IMR-90 (cell line): ENCODE data around the gene NR4A3. TPM values are rescaled to one million over a fixed set of nuclear protein-coding genes. Genes with fewer than 3 reads are reported as not detected.

ENCODE experiments used
- ATAC-seq: fragments of 200-7000 bp; cut with Tn5 transposase; 2 replicates; pipeline ENCODE4 v1.9.1; 2020; ENCODE audit warnings: low read depth, mild to moderate bottlenecking, moderate library complexity
- BruUV-seq: library from RNA; stranded (reverse); fragments of 400-500 nt; replicated peaks from 2 replicates; lab custom pipeline; 2021; lab: Mats Ljungman, UMichigan
- CTCF ChIA-PET: fragments of 300-600 bp; formaldehyde crosslinking; extraction: SDS; loops from one replicate; lab custom pipeline; 2021; ENCODE audit warnings: antibody characterized with exemption; lab: Yijun Ruan, JAX
- POLR2A ChIA-PET: fragments of 300-600 bp; sonication (Branson Sonifier 250); formaldehyde crosslinking; loops from one replicate; lab custom pipeline; 2022; ENCODE audit warnings: antibody characterized with exemption; ENCODE audit not compliant: unreplicated experiment; lab: Charles Lee
- DNase-seq: peaks from one replicate; pipeline ENCODE4 v3.0.0; 2013
- H2AFZ ChIP-seq: replicated peaks from 2 replicates; pipeline ENCODE3; 2013; ENCODE audit warnings: low read length, mild to moderate bottlenecking; ENCODE audit not compliant: poor library complexity
- H2AK5ac ChIP-seq: 2 replicates; pipeline ENCODE4 v1.6.1; 2013; ENCODE audit warnings: low read depth, low read length, inconsistent platforms
- H2AK9ac ChIP-seq: replicated peaks from 2 replicates; pipeline ENCODE3; 2013; ENCODE audit warnings: mild to moderate bottlenecking, low read depth, low read length, moderate library complexity; ENCODE audit not compliant: poor library complexity
- H2BK120ac ChIP-seq: 2 replicates; pipeline ENCODE4 v1.6.1; 2013; ENCODE audit warnings: low read depth, low read length, inconsistent platforms
- H2BK15ac ChIP-seq: 3 replicates; pipeline ENCODE4 v1.6.1; 2013; ENCODE audit warnings: low read depth, low read length, inconsistent platforms
- H2BK20ac ChIP-seq: 2 replicates; pipeline ENCODE4 v1.6.1; 2013; ENCODE audit warnings: low read depth, mild to moderate bottlenecking, inconsistent platforms, low read length, moderate library complexity
- H2BK5ac ChIP-seq: 2 replicates; pipeline ENCODE4 v1.6.1; 2013; ENCODE audit warnings: mild to moderate bottlenecking, low read depth, low read length, inconsistent platforms; ENCODE audit not compliant: poor library complexity, severe bottlenecking
- H3K14ac ChIP-seq: replicated peaks from 2 replicates; pipeline ENCODE4 v1.6.1; 2013; ENCODE audit warnings: low read depth, low read length, inconsistent platforms
- H3K18ac ChIP-seq: 2 replicates; pipeline ENCODE4 v1.6.1; 2013; ENCODE audit warnings: low read depth, low read length, control low read depth
- H3K23ac ChIP-seq: 2 replicates; pipeline ENCODE4 v1.6.1; 2013; ENCODE audit warnings: low read depth, low read length, inconsistent platforms
- H3K27ac ChIP-seq: 2 replicates; pipeline ENCODE4 v1.5.1; 2013; ENCODE audit warnings: mild to moderate bottlenecking, control low read depth, low read length; ENCODE audit not compliant: insufficient read depth
- H3K27me3 ChIP-seq: 2 replicates; pipeline ENCODE4 v1.6.1; 2013; ENCODE audit warnings: low read length; ENCODE audit not compliant: control insufficient read depth, insufficient read depth
- H3K36me3 ChIP-seq: 2 replicates; pipeline ENCODE4 v1.6.1; 2013; ENCODE audit warnings: low read length, mixed read lengths; ENCODE audit not compliant: control insufficient read depth, insufficient read depth
- H3K4ac ChIP-seq: 2 replicates; pipeline ENCODE4 v1.6.1; 2013; ENCODE audit warnings: low read depth, low read length, inconsistent platforms
- H3K4me1 ChIP-seq: 2 replicates; pipeline ENCODE4 v1.6.1; 2013; ENCODE audit warnings: low read length, mixed read lengths; ENCODE audit not compliant: control insufficient read depth, insufficient read depth
- H3K4me2 ChIP-seq: 2 replicates; pipeline ENCODE4 v1.6.1; 2013; ENCODE audit warnings: low read depth, mild to moderate bottlenecking, control low read depth, low read length, moderate library complexity
- H3K4me3 ChIP-seq: 2 replicates; pipeline ENCODE4 v1.5.1; 2013; ENCODE audit warnings: low read depth, mild to moderate bottlenecking, control low read depth, low read length, moderate library complexity; ENCODE audit not compliant: insufficient read depth
- H3K56ac ChIP-seq: 2 replicates; pipeline ENCODE4 v1.6.1; 2013; ENCODE audit warnings: low read length, inconsistent platforms; ENCODE audit not compliant: insufficient read depth; ENCODE audit errors: extremely low read depth
- H3K79me1 ChIP-seq, 2 experiments: 2 replicates each; pipeline ENCODE4 v1.6.1; 2013; ENCODE audit warnings: low read length in 2 of 2, inconsistent platforms in 1 of 2, low read depth in 1 of 2
- H3K9ac ChIP-seq: 2 replicates; pipeline ENCODE4 v1.6.1; 2013; ENCODE audit warnings: low read depth, low read length, control low read depth
- H3K9me1 ChIP-seq: 2 replicates; pipeline ENCODE4 v1.6.1; 2013; ENCODE audit warnings: low read length, inconsistent platforms; ENCODE audit not compliant: insufficient read depth
- H3K9me3 ChIP-seq: 2 replicates; pipeline ENCODE4 v1.6.1; 2013; ENCODE audit warnings: low read length; ENCODE audit not compliant: control insufficient read depth, insufficient read depth
- H4K20me1 ChIP-seq: 2 replicates; pipeline ENCODE4 v1.6.1; 2013; ENCODE audit warnings: low read length, inconsistent platforms; ENCODE audit not compliant: insufficient read depth
- H4K5ac ChIP-seq: 2 replicates; pipeline ENCODE4 v1.6.1; 2013; ENCODE audit warnings: mild to moderate bottlenecking, low read depth, low read length, control low read depth
- H4K8ac ChIP-seq, 2 experiments: 2 replicates each; pipeline ENCODE4 v1.6.1; 2013; ENCODE audit warnings: low read depth in 2 of 2, low read length in 2 of 2, control low read depth in 1 of 2, inconsistent platforms in 1 of 2
- H4K91ac ChIP-seq: 2 replicates; pipeline ENCODE4 v1.6.1; 2013; ENCODE audit warnings: low read depth, low read length, inconsistent platforms; ENCODE audit not compliant: insufficient read depth
- BHLHE40 ChIP-seq: fragments of 150-350 bp; IDR thresholded peaks from 2 replicates; pipeline ENCODE4 v1.6.1; 2016; ENCODE audit warnings: mild to moderate bottlenecking, low read depth, low read length
- CEBPB ChIP-seq: IDR thresholded peaks from 2 replicates; pipeline ENCODE4 v1.6.1; 2012; ENCODE audit warnings: low read depth, low read length, improper control_type of control experiment
- CHD1 ChIP-seq: IDR thresholded peaks from 2 replicates; pipeline ENCODE4 v1.6.1; 2012; ENCODE audit warnings: low read depth, low read length, improper control_type of control experiment
- FOS ChIP-seq: fragments of 150-350 bp; IDR thresholded peaks from 2 replicates; pipeline ENCODE4 v1.6.1; 2016; ENCODE audit warnings: low read depth, low read length
- MAFK ChIP-seq: IDR thresholded peaks from 2 replicates; pipeline ENCODE4 v1.6.1; 2012; ENCODE audit warnings: low read depth, low read length, improper control_type of control experiment
- MXI1 ChIP-seq: IDR thresholded peaks from 2 replicates; pipeline ENCODE4 v1.6.1; 2012; ENCODE audit warnings: low read depth, mild to moderate bottlenecking, low read length, moderate library complexity, borderline replicate concordance
- NFE2L2 ChIP-seq: fragments of 150-350 bp; IDR thresholded peaks from 2 replicates; pipeline ENCODE4 v1.6.1; 2016; ENCODE audit warnings: low read depth, mild to moderate bottlenecking, low read length
- POLR2A ChIP-seq: IDR thresholded peaks from 2 replicates; pipeline ENCODE4 v1.6.1; 2012; ENCODE audit warnings: mild to moderate bottlenecking, low read depth, low read length
- RAD21 ChIP-seq: IDR thresholded peaks from 2 replicates; pipeline ENCODE4 v1.6.1; 2012; ENCODE audit warnings: low read length, improper control_type of control experiment
- RCOR1 ChIP-seq: IDR thresholded peaks from 2 replicates; pipeline ENCODE4 v1.6.1; 2012; ENCODE audit warnings: mild to moderate bottlenecking, low read length, improper control_type of control experiment; ENCODE audit not compliant: insufficient replicate concordance
- RFX5 ChIP-seq: IDR thresholded peaks from 2 replicates; pipeline ENCODE4 v1.8.0; 2012; ENCODE audit warnings: low read depth, mild to moderate bottlenecking, low read length, moderate library complexity
- SMC3 ChIP-seq: fragments of 150-350 bp; IDR thresholded peaks from 2 replicates; pipeline ENCODE4 v1.6.1; 2016; ENCODE audit warnings: low read depth, mild to moderate bottlenecking, antibody characterized with exemption, low read length, moderate library complexity
- WGBS, 2 experiments: methylation state at CpG; one replicate each; pipeline versions ENCODE4 v1.1.5 to v1.1.7; 2013; ENCODE audit warnings: missing lambda C conversion rate in 2 of 2; ENCODE audit not compliant: insufficient read length in 1 of 2; ENCODE audit errors: extremely low coverage in 2 of 2; 5-methylcytosine and 5-hydroxymethylcytosine counted together
- dilution Hi-C: fragments of 300-500 bp; cut with HindIII; formaldehyde crosslinking; loops from one replicate; pipeline ENCODE4 v1.14.3; 2018; ENCODE audit warnings: low sequenced_read_pairs; ENCODE audit not compliant: unreplicated experiment
- in situ Hi-C: fragments of 300-500 bp; cut with MboI; formaldehyde crosslinking; loops from 3 replicates; pipeline ENCODE4 v1.14.3; 2019; ENCODE audit warnings: low sequenced_read_pairs, inconsistent platforms, mixed read lengths
- intact Hi-C: fragments of 100-400 bp; cut with micrococcal nuclease; formaldehyde crosslinking; loops from 2 replicates; pipeline ENCODE4 v1.10.0; 2022
- polyA plus RNA-seq, 3 experiments: library from polyadenylated mRNA; depleted of rRNA; stranded (reverse); fragments of >200 nt; gene quantifications; 2 replicates each; pipeline ENCODE4 v1.2.3, GENCODE V29; 2012; ENCODE audit warnings: low replicate concordance in 1 of 3
- total RNA-seq: library from RNA; depleted of rRNA; stranded (reverse); fragments of >200 nt; gene quantifications from 2 replicates; pipeline ENCODE4 v1.2.3, GENCODE V29; 2012
- TF ChIP-seq, protein P1 (sequence below): conservative IDR thresholded peaks from 2 replicates; pipeline ENCODE4 v1.5.1; 2012; ENCODE audit warnings: mild to moderate bottlenecking, low read depth, low read length, improper control_type of control experiment
- TF ChIP-seq, protein P2 (sequence below): fragments of 150-350 bp; IDR thresholded peaks from 2 replicates; pipeline ENCODE4 v1.6.1; 2016; ENCODE audit warnings: low read depth, mild to moderate bottlenecking, low read length, moderate library complexity, borderline replicate concordance

The NR4A3 gene
- total and polyA plus RNA-seq, 2 of the 4 experiments (the other 2 are of a cell fraction) = 0.27 to 0.54 TPM

GRCh38 chr9:99819123-99819855 is 2.4 kb upstream of the NR4A3 start:
- ATAC-seq = peak; percentile 55
- no peak overlapping the region for H2BK20ac ChIP-seq
- H2AK9ac ChIP-seq = peak overlapping the region; percentile 60
- dilution Hi-C loops (no loop called here), intact Hi-C loops (loop anchor here (1.0 kb wide), 1 partner anchor 553 kb away; no protein-coding TSS in a partner anchor), in situ Hi-C loops (loop anchor here (25.0 kb wide), 2 partner anchors 393 to 557 kb away; no protein-coding TSS in a partner anchor)
- CTCF ChIA-PET = no interaction called here
- H2BK15ac ChIP-seq = no peak overlapping the region
- H3K56ac ChIP-seq = peak overlapping the region; percentile 63
- H2BK120ac ChIP-seq = peak overlapping the region; percentile 68
- H4K91ac ChIP-seq = peak overlapping the region; percentile 58; the same call in 1 of the 2 replicates
- TSS peak; percentile 63 for BruUV-seq
- 0 out of 2 replicates have a peak overlapping the region, but pooled peaks have one; percentile 35 for H2AK5ac ChIP-seq
- H3K4me3 ChIP-seq = peak overlapping the region; percentile 65
- peak overlapping the region; percentile 8; the same call in 1 of the 2 replicates for H3K23ac ChIP-seq
- peak overlapping the region; percentile 16; the same call in 1 of the 2 replicates for H3K18ac ChIP-seq
- H3K27me3 ChIP-seq = no peaks in the 10 kb centered on the region
- H4K5ac ChIP-seq = no peak overlapping the region; the same call in 1 of the 2 replicates
- H3K27ac ChIP-seq = peak overlapping the region; percentile 91
- POLR2A ChIA-PET = no interaction called here
- H3K36me3 ChIP-seq = no peaks in the 10 kb centered on the region
- H4K20me1 ChIP-seq = peaks cover 4% of the 10 kb centered on the region
- peak overlapping the region in 1 of 2 experiments; percentile 68; a peak in 1 of 4 replicates for H4K8ac ChIP-seq
- peaks cover 4% of the 10 kb centered on the region; the same call in 1 of the 2 replicates for H3K9me1 ChIP-seq
- peak overlapping the region; percentile 87 for H3K14ac ChIP-seq
- peak overlapping the region; percentile 79 for H3K4ac ChIP-seq
- DNase-seq = peak; percentile 94
- WGBS, 2 experiments = 0% methylated on average over 14 of the region's 54 CpGs; no CpG with 5 or more reads in 1 of the 2 experiments
- H3K9me3 ChIP-seq = no peaks in the 10 kb centered on the region
- peak overlapping the region; percentile 56 for H3K9ac ChIP-seq
- peaks cover 9% of the 10 kb centered on the region for H3K4me1 ChIP-seq
- H3K4me2 ChIP-seq = peak overlapping the region; percentile 71
- H2AFZ ChIP-seq = peak overlapping the region; percentile 96
- peak overlapping the region; percentile 88 for H2BK5ac ChIP-seq
- H3K79me1 ChIP-seq = peaks cover 4 to 25% of the 10 kb centered on the region in 2 experiments; a peak in 3 of 4 replicates
- TF ChIP-seq BHLHE40 (peak; percentile 79), MXI1 (no peak), SMC3 (0 out of 2 replicates have a peak, but pooled peaks have one; percentile 3), FOS (peak; percentile 25; the same call in 1 of the 2 replicates), POLR2A (peak; percentile 95), RAD21 (peak; percentile 7; the same call in 1 of the 2 replicates), CEBPB (peak; percentile 93), MAFK (no peak), RFX5 (0 out of 2 replicates have a peak, but pooled peaks have one; percentile 21), CHD1 (peak; percentile 91), RCOR1 (peak; percentile 95), NFE2L2 (no peak)
- TF ChIP-seq, protein P1, sequence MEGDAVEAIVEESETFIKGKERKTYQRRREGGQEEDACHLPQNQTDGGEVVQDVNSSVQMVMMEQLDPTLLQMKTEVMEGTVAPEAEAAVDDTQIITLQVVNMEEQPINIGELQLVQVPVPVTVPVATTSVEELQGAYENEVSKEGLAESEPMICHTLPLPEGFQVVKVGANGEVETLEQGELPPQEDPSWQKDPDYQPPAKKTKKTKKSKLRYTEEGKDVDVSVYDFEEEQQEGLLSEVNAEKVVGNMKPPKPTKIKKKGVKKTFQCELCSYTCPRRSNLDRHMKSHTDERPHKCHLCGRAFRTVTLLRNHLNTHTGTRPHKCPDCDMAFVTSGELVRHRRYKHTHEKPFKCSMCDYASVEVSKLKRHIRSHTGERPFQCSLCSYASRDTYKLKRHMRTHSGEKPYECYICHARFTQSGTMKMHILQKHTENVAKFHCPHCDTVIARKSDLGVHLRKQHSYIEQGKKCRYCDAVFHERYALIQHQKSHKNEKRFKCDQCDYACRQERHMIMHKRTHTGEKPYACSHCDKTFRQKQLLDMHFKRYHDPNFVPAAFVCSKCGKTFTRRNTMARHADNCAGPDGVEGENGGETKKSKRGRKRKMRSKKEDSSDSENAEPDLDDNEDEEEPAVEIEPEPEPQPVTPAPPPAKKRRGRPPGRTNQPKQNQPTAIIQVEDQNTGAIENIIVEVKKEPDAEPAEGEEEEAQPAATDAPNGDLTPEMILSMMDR = no peak
- TF ChIP-seq, protein P2, sequence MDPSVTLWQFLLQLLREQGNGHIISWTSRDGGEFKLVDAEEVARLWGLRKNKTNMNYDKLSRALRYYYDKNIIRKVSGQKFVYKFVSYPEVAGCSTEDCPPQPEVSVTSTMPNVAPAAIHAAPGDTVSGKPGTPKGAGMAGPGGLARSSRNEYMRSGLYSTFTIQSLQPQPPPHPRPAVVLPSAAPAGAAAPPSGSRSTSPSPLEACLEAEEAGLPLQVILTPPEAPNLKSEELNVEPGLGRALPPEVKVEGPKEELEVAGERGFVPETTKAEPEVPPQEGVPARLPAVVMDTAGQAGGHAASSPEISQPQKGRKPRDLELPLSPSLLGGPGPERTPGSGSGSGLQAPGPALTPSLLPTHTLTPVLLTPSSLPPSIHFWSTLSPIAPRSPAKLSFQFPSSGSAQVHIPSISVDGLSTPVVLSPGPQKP = no peak
